H9 (cell line): ENCODE data around the gene FAM120A. TPM values are rescaled to one million over a fixed set of nuclear protein-coding genes. Genes with fewer than 3 reads are reported as not detected.

Experiments
- DNase-seq: peaks from one replicate; pipeline ENCODE4 v3.0.0-alpha.2; 2017
- H2AFZ ChIP-seq: one replicate; pipeline ENCODE4 v1.6.1; 2013; ENCODE audit warnings: mild to moderate bottlenecking, low read length, control low read depth, moderate library complexity
- H2AK5ac ChIP-seq: 2 replicates; pipeline ENCODE4 v1.6.1; 2013; ENCODE audit warnings: low read length, control low read depth, mixed read lengths; ENCODE audit not compliant: insufficient read length
- H2BK120ac ChIP-seq: one replicate; pipeline ENCODE4 v1.6.1; 2013; ENCODE audit warnings: low read depth, mild to moderate bottlenecking, low read length, control low read depth, inconsistent platforms; ENCODE audit not compliant: poor library complexity, severe bottlenecking
- H2BK12ac ChIP-seq: 2 replicates; pipeline ENCODE4 v1.6.1; 2013; ENCODE audit warnings: low read length, control low read depth, mixed read lengths, low read depth; ENCODE audit not compliant: insufficient read length
- H2BK15ac ChIP-seq: 2 replicates; pipeline ENCODE4 v1.6.1; 2013; ENCODE audit warnings: low read depth, low read length, control low read depth
- H2BK20ac ChIP-seq: one replicate; pipeline ENCODE4 v1.6.1; 2013; ENCODE audit warnings: low read depth, mild to moderate bottlenecking, low read length, control low read depth, inconsistent platforms; ENCODE audit not compliant: poor library complexity, severe bottlenecking
- H2BK5ac ChIP-seq: 2 replicates; pipeline ENCODE4 v1.6.1; 2013; ENCODE audit warnings: low read length, control low read depth, mixed read lengths; ENCODE audit not compliant: insufficient read length
- H3K14ac ChIP-seq: 2 replicates; pipeline ENCODE4 v1.6.1; 2013; ENCODE audit warnings: low read length, control low read depth; ENCODE audit not compliant: insufficient read depth
- H3K18ac ChIP-seq: 2 replicates; pipeline ENCODE4 v1.6.1; 2013; ENCODE audit warnings: low read depth, mild to moderate bottlenecking, mixed read lengths, low read length, control low read depth; ENCODE audit not compliant: insufficient read length
- H3K23ac ChIP-seq: 2 replicates; pipeline ENCODE4 v1.6.1; 2013; ENCODE audit warnings: low read length, control low read depth, mixed read lengths, low read depth; ENCODE audit not compliant: insufficient read length
- H3K23me2 ChIP-seq: 2 replicates; pipeline ENCODE4 v1.6.1; 2013; ENCODE audit warnings: low read depth, mild to moderate bottlenecking, mixed read lengths, low read length, control low read depth; ENCODE audit not compliant: insufficient read length, poor library complexity, severe bottlenecking
- H3K27ac ChIP-seq: 2 replicates; pipeline ENCODE4 v1.5.1; 2013; ENCODE audit warnings: low read length, control low read depth, mixed read lengths, low read depth; ENCODE audit not compliant: insufficient read length
- H3K27me3 ChIP-seq: 2 replicates; pipeline ENCODE4 v1.6.1; 2013; ENCODE audit warnings: low read length, control low read depth, inconsistent platforms; ENCODE audit not compliant: insufficient read depth
- H3K4ac ChIP-seq: 2 replicates; pipeline ENCODE4 v1.6.1; 2013; ENCODE audit warnings: low read depth, mild to moderate bottlenecking, control low read depth, inconsistent platforms, low read length, moderate library complexity
- H3K4me1 ChIP-seq: 2 replicates; pipeline ENCODE4 v1.6.1; 2013; ENCODE audit warnings: low read length, control low read depth, inconsistent platforms; ENCODE audit not compliant: insufficient read depth
- H3K4me2 ChIP-seq: 2 replicates; pipeline ENCODE4 v1.6.1; 2013; ENCODE audit warnings: low read length, control low read depth, mixed read lengths; ENCODE audit not compliant: insufficient read length, insufficient read depth
- H3K56ac ChIP-seq: 2 replicates; pipeline ENCODE4 v1.6.1; 2013; ENCODE audit warnings: low read depth, mild to moderate bottlenecking, mixed read lengths, low read length, control low read depth; ENCODE audit not compliant: insufficient read length
- H3K79me1 ChIP-seq: 2 replicates; pipeline ENCODE4 v1.6.1; 2013; ENCODE audit warnings: low read depth, mild to moderate bottlenecking, moderate library complexity, low read length, control low read depth, inconsistent platforms; ENCODE audit not compliant: insufficient read depth, poor library complexity, severe bottlenecking
- H3K79me2 ChIP-seq: 2 replicates; pipeline ENCODE4 v1.6.1; 2013; ENCODE audit warnings: low read length, control low read depth, inconsistent platforms; ENCODE audit not compliant: insufficient read depth
- H3K9ac ChIP-seq: 2 replicates; pipeline ENCODE4 v1.6.1; 2013; ENCODE audit warnings: low read length, control low read depth, mixed read lengths; ENCODE audit not compliant: insufficient read length; ENCODE audit errors: extremely low read depth
- H3K9me3 ChIP-seq: one replicate; pipeline ENCODE4 v1.6.1; 2013; ENCODE audit warnings: low read depth, low read length, inconsistent platforms; ENCODE audit not compliant: control insufficient read depth
- H3T11ph ChIP-seq: one replicate; pipeline ENCODE4 v1.6.1; 2013; ENCODE audit warnings: mild to moderate bottlenecking, low read length, control low read depth, inconsistent platforms
- H4K20me1 ChIP-seq: one replicate; pipeline ENCODE4 v1.6.1; 2013; ENCODE audit not compliant: control insufficient read depth, insufficient read length, insufficient read depth
- H4K5ac ChIP-seq: 2 replicates; pipeline ENCODE4 v1.6.1; 2013; ENCODE audit warnings: low read depth, mild to moderate bottlenecking, mixed read lengths, low read length, control low read depth; ENCODE audit not compliant: insufficient read length
- H4K8ac ChIP-seq: replicated peaks from 2 replicates; pipeline ENCODE4 v1.6.1; 2013; ENCODE audit warnings: low read length, control low read depth, mixed read lengths, low read depth; ENCODE audit not compliant: insufficient read length
- H4K91ac ChIP-seq: 2 replicates; pipeline ENCODE4 v1.6.1; 2013; ENCODE audit warnings: low read depth, mild to moderate bottlenecking, moderate library complexity, mixed read lengths, low read length, control low read depth; ENCODE audit not compliant: insufficient read length
- H3K27ac Mint-ChIP-seq, 3 experiments: 2 replicates in 2 of 3; 3 replicates in 1 of 3; pipeline ENCODE4 v1.8.0; 2020 to 2021; ENCODE audit warnings: mixed read lengths in 3 of 3, mild to moderate bottlenecking in 1 of 3, moderate library complexity in 1 of 3
- H3K27me3 Mint-ChIP-seq: 2 replicates; pipeline ENCODE4 v1.8.0; 2021; ENCODE audit warnings: low read depth, mild to moderate bottlenecking, moderate library complexity, mixed read lengths
- H3K36me3 Mint-ChIP-seq, 3 experiments: 2 replicates in 2 of 3; 3 replicates in 1 of 3; pipeline ENCODE4 v1.8.0; 2020 to 2021; ENCODE audit warnings: low read depth in 3 of 3, mixed read lengths in 3 of 3; ENCODE audit not compliant: insufficient read depth in 1 of 3
- H3K4me1 Mint-ChIP-seq, 2 experiments: 2 replicates each; pipeline ENCODE4 v1.8.0; 2020; ENCODE audit warnings: mixed read lengths in 2 of 2
- H3K4me3 Mint-ChIP-seq, 2 experiments: 2 replicates in 1 of 2; 3 replicates in 1 of 2; pipeline ENCODE4 v1.8.0; 2020 to 2021; ENCODE audit warnings: mild to moderate bottlenecking in 2 of 2, mixed read lengths in 2 of 2, moderate library complexity in 1 of 2
- H3K9me3 Mint-ChIP-seq, 2 experiments: 2 replicates in 1 of 2; 3 replicates in 1 of 2; pipeline ENCODE4 v1.8.0; 2020; ENCODE audit warnings: mild to moderate bottlenecking in 2 of 2, mixed read lengths in 2 of 2, moderate library complexity in 1 of 2
- CTCF ChIP-seq: fragments of 200-600 bp; sonication (generic); conservative IDR thresholded peaks from 3 replicates; pipeline ENCODE4 v1.8.0; 2021; ENCODE audit warnings: antibody characterized with exemption, mild to moderate bottlenecking
- WGBS: extraction: QIAGEN DNeasy Blood & Tissue Kit; methylation state at CpG from one replicate; pipeline ENCODE4 v1.1.7; 2013; ENCODE audit warnings: missing lambda C conversion rate, low lambda C conversion rate, mixed read lengths; ENCODE audit not compliant: insufficient read length; ENCODE audit errors: extremely low coverage; 5-methylcytosine and 5-hydroxymethylcytosine counted together
- total RNA-seq: library from RNA; stranded (reverse); gene quantifications from 2 replicates; pipeline ENCODE4 v1.2.1, GENCODE V29; 2021

Gene FAM120A
- total RNA-seq, 1 experiment from 2014 or later = 57.7 TPM

- Histone ChIP-seq H2BK12ac (no peak overlapping the region), H3K27me3 (no peaks in the 10 kb centered on the region), H3K18ac (no peak overlapping the region), H2BK15ac (no peak overlapping the region), H3K4ac (no peak overlapping the region), H2BK5ac (no peak overlapping the region), H3K9me3 (no peaks in the 10 kb centered on the region), H3K79me1 (no peaks in the 10 kb centered on the region), H2BK20ac (no peak overlapping the region), H3K9ac (no peak overlapping the region), H3K14ac (no peak overlapping the region), H3K4me1 (no peaks in the 10 kb centered on the region; the same call in 1 of the 2 replicates), H3K27ac (no peak overlapping the region), H3T11ph (no peak overlapping the region), H2AFZ (no peak overlapping the region), H3K79me2 (no peaks in the 10 kb centered on the region), H4K91ac (no peak overlapping the region), H4K8ac (no peak overlapping the region), H4K5ac (no peak overlapping the region), H2BK120ac (no peak overlapping the region), H4K20me1 (no peaks in the 10 kb centered on the region), H3K56ac (no peak overlapping the region), H3K23ac (no peak overlapping the region), H3K23me2 (peaks cover 6% of the 10 kb centered on the region), H3K4me2 (no peak overlapping the region), H2AK5ac (no peak overlapping the region)
- Mint-ChIP-seq H3K4me1 (peaks cover 4 to 7% of the 10 kb centered on the region in 2 experiments), H3K36me3 (peaks cover 26 to 74% (median 50%) of the 10 kb centered on the region in 3 experiments; a peak in 6 of 7 replicates), H3K27me3 (peaks cover 1% of the 10 kb centered on the region; the same call in 1 of the 2 replicates), H3K27ac (no peak overlapping the region), H3K4me3 (no peak overlapping the region), H3K9me3 (no peaks in the 10 kb centered on the region)
- WGBS = no CpG with 5 or more reads among the region's 2 CpGs
- no peak for TF ChIP-seq CTCF
- DNase-seq = no peak
Observed at GRCh38 chr9:93562157-93562556, 110.7 kb downstream of the FAM120A start.
